Medulla oblongata (tissue), 1 donor: ENCODE results near the gene NIPAL4.
A peak's percentile ranks its signal among the peaks of the same experiment; 100 is the strongest.
"Not testable (repeated sequence)": the region's sequence is repeated elsewhere in the genome, so short reads cannot be mapped to it uniquely, and the experiment has no call there.

Experiments
- DNase-seq: peaks from one replicate; pipeline ENCODE4 v3.0.0-alpha.2; 2015; ENCODE audit errors: extremely low spot score

NIPAL4 gene

DNA sequence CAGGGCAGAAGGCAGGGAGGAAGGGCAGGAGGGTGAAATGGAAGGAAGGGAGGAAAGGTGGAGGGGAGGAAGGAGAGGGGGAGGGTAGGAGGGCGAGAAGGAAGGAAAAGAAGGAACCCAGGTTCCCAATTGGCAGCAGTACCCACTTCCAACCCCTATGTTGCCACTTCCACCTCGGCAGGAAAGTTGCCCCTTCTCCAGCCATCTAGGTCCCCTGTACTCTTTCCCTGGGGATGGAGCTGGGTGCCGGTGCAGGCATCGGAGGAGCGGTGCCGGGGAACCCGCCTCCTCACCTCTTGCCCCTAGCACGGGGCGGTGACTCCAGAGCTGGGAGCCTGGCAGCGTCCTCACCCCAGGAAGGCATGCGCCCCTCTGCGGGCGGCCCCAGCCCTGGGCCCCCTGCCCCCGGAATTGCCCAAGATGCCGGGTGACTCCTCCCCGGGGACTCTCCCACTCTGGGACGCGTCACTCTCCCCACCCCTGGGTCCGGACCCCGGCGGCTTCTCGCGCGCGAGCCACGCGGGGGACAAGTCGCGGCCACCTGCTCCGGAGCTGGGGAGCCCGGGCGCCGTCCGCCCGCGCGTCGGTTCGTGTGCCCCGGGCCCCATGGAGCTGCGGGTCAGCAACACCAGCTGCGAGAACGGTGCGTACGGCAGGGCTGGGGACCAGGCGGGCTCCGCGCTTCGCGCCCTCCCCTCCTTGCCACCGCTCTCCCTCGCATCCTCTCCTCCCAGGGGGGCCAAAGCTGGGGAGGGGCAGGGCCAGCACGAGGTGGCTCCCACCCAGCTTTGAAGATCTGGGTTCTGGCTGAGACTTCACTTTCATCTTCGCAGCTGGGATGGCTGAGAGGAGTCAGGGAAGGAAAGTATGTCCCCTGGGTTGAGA is at the start of gene NIPAL4:
Gene NIPAL4 (plus strand): TSS at position 499 of the 885 bp plus-strand sequence. CDS start 108 bp downstream, at position 607.
- peak; percentile 39 for DNase-seq

DNA sequence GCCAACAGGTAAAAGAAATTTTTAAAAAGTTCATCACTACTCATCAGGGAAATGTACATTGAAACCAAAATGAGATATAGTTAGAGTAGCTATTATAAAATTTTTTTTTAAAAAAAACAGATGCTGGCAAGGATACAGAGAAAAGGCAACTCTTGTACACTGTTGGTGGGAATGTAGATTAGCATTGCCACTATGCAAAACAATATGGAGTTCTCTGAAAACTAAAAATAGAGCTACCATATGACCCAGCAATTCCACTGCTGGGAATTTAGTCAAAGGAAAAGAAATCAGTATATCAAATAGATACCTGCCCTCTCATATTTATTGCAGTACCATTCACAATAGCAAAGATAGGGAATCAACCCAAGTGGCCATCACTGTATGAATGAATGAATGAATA is 44.2 kb upstream of the NIPAL4 start:
- no peak for DNase-seq

DNA sequence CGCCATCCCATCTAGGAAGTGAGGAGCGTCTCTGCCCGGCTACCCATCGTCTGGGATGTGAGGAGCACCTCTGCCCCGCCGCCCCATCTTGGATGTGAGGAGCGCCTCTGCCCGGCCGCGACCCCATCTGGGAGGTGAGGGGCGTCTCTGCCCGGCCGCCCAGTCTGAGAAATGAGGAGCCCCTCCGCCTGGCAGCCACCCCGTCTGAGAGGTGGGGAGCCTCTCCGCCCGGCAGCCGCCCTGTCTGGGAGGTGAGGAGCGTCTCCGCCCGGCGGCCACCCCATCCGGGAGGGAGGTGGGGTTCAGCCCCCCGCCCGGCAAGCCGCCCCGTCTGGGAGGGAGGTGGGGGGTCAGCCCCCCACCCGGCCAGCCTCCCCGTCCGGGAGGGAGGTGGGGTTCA is 40.5 kb upstream of the NIPAL4 start:
- DNase-seq: not testable (repeated sequence)

DNA sequence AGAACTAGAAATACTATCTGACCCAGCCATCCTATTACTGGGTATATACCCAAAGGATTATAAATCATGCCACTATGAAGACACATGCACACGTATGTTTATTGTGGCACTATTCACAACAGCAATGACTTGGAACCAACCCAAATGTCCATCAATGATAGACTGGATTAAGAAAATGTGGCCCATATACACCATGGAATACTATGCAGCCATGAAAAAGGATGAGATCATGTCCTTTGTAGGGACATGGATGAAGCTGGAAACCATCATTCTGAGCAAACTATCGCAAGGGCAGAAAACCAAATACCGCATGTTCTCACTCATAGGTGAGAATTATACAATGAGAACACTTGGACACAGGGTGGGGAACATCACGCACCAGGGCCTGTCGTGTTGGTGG is 30.1 kb upstream of the NIPAL4 start:
- not testable (repeated sequence) for DNase-seq

DNA sequence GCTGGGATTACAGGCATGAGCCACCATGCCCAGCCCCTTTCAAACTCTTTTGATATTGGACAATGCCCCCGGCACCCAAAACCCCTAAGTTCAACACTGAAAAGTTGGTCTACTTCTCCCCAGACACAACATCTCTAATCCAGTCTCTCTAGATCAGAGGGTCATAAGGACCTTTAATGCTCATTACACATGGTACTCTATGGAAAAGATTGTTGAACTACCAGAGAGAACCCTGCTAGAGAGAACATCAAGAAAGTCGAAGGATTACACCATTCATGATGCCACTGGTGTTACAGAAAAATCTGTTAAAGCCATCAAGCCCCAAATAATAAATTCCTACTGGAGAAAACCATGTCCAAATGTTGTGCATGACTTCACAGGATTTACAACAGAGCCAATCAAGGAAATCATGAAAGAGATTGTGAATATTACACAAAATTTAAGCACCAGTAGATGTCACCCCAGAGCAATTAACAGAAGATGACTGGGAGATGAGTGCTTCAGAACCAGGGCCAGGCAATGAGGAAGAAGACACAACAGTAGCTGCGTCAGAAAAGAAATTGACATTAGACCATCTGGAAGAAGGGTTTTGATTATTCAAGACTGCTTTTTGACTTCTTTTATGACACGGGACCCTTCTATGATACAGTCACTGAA is 28.3 kb upstream of the NIPAL4 start:
- DNase-seq: peak; percentile 95

DNA sequence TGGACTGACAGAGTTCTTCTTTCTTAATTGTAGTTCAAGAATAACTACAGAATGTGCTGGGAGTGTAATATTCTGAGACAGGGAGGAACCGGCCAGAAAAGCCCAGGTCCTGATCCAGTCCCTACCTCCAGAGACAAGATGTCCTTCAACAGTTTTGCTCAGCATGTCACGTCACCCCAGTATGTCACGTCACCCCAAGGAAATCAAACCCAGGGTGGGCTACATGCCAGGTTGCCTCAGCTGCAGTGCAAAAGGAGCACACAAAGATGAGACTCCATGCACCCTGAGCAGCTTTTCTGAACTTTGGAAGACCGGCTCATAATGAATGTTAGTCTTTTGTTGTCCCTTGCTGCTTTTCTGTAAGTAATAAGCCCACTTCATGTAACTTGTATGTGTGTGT is 25.9 kb upstream of the NIPAL4 start:
- DNase-seq: no peak

DNA sequence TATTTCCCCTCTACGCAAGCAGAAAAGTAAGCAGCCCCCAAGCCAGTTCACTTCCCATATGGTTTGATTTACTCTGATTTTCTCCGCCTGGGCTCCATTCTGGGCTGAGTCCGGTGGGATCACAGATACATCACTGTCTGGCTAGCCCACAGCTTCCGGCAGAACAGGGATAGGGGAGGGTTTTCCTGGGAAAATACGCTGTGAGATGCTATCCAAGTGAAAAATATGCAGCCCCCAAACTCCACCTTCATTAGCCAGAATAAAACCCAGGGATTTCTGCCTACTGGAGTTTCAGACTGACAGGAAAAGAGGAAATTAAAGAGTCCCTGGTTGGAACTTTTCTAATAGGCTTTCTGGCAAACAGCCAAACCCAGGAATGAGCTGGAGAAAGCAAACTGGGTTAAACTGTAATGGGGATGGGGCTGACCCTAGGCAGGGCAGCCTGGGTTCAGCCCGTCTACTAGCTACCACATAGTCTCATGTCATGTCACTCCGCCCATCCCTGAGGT is 16.9 kb upstream of the NIPAL4 start:
- peak; percentile 5 for DNase-seq

DNA sequence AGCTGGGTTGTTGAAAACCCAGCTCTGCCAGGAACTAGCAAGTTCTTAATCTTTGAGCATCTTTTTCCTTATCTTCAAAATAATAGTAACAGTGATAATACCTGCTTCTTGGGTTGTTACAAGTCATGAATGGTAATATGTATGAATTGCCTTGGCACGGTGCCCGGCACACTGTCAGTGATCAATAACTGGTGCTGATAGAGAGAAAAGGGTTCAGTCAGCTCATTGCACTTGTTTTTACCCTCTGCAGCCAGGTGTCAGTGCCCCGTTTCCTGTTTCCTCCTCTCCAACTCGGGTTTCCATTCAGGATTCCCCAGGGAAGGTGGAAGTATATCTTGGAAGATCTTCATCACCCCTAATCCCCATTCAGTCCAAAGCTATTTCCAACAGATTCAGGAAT is 15.8 kb upstream of the NIPAL4 start:
- DNase-seq: no peak

DNA sequence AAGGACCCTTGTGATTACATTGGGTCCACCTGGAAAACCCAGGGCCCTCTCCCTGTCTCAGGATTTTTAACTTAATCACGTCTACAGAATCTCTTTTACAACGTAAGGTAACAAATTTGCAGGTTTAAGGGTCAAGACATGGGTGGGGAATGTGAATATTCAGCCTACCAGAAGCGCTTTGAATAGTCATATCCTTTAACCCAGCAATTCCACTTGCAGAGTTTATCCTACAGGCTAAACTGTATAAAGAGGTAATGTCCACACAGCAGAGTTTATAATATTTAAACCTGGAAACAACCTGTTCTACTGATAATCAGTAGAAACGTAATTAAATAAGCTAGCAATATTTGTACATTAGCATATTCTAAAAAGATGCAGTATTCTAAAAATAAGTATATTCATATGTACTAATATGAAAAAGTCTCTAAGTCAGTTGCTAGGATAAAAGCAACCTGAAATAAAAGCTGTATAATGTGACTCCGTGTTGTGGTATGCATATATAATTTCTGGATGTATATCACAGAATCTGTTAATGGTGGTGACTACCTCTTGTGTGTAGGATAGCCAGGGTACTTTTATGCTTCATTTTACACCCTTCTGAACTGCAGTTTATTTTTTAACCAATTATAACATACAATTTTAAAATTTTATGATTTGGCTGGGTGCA is 14.1 kb upstream of the NIPAL4 start:
- DNase-seq: no peak

DNA sequence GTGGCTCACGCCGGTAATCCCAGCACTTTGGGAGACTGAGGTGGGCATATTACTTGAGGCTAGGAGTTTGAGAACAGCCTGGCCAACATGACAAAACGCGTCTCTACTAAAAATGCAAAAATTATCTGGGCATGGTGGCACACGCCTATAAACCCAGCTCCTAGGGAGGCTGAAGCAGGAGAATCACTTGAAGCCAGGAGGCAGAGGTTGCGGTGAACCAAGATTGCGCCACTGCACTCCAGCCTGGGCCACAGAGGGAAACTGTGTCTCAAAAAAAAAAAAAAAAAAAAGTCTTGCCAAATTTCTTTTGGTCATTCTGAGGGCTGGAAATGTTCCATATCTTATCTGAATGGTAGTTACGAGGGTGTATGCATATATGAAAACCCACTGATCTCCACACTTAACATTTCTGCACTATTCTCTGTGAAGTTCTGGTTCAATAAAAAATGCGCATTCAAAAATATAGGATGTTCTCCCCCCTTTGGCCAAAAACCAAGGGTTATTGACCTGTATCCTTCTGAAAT is 13.5 kb upstream of the NIPAL4 start:
- no peak for DNase-seq

DNA sequence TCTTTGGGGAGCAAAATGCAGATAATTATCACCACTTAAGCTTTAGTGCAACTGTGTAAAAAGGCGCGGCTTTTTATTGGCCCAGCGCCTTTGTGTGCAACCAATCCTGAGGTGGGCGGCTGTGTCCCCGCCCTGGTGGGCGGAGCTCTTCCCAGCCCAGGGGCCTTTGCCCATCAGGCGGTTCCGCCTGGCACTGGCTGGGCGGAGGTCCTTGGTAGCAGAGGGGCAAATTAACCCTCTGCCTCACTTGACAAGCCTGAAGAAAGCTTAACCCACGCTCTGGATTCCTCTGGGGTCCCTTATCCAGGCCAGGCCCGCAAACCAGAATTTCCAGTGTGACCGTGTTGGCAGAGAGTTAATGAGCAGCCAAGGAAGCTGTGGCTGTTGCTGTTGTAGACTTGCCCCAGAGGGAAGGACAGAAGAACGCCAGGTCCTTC is 12.8 kb upstream of the NIPAL4 start:
- no peak for DNase-seq

DNA sequence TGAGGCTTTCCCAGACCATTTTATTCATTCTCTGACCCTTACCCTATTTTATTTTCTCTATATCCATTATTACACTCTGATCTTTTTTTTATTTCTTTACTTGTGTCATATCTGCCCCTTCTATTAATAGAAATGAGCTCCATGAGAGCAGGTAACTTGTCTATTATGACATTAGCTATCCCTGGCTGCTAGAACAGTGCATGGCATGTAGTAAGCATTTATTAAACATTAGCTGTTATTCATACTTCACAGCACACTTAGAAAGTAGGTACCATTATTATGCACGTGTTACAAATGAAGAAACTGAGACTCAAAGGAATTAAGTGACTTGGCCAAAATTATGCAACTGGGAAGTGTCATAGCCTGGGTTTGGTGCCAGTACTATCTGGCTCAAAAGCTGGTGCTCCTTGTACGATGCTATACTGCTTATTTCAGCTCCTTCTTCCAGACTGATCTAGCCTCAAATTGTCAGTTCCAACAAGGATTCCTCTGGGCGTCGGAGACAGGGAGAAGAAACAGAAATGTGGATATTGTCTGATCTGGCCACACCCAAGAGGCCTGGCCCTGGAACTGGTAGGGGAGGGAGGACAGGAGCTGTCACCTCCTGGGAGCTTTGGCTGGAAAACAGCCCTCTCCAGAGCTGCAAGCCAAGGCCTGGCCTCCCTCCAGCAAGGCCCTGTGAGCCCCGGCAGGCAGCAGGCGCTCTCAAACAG is 10.8 kb upstream of the NIPAL4 start:
- peak; percentile 72 for DNase-seq

DNA sequence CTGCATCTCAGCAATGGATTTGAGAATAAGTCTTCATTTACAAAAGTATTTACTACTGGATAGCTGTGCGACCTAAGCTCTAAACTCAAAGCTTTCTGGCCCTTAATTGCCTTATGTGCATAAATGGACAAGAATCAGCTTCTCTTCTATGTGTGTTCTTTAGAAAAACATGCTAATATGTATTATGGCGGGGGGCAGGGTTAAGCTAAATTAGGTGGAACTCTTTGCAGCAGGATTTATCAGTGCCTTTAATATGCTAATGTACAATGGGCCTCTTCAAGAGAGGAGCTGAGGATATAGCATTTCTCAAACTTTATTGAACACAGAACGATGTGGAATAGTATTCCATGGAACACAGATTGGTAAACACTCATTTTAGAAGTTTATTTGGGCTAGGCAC is 10.0 kb upstream of the NIPAL4 start:
- DNase-seq: no peak

DNA sequence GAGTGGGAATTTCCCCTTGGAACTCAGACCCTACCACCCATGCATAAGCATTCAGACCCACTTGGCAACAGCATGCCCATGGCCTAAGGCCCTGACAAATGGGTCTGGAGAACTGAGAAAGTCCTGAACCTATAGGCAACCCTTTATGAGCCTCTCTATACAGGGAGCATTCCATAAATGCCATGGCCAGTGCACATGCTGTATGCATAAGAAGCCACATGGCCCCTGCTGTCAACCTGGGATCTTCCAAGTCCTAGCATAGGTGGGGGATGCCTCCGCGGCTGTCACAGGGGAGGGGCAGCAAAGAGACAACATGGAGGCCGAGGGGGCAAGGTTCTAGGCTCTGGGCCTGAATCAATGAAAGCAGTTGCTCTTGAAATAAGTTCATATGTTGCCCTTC is 8.2 kb upstream of the NIPAL4 start:
- DNase-seq: no peak

DNA sequence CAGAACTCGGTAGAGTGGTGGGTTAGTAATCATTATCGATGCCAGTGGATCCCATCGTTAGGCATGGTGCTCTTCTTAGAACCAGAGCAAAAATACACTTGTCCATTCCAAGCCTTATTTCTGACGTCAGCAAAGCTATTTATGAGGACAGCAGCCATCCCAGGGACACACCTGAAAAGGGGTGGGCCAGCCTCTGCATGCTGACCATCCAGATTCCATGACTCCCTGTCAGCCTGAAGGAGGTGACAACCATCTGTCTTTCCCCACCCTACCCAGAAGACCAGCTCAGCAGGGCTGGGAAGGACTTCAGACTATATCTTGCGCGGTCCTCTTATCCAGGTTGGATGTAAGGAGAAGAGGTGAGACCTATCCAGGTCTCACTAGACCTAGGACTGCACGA is 5.7 kb upstream of the NIPAL4 start:
- DNase-seq: no peak

DNA sequence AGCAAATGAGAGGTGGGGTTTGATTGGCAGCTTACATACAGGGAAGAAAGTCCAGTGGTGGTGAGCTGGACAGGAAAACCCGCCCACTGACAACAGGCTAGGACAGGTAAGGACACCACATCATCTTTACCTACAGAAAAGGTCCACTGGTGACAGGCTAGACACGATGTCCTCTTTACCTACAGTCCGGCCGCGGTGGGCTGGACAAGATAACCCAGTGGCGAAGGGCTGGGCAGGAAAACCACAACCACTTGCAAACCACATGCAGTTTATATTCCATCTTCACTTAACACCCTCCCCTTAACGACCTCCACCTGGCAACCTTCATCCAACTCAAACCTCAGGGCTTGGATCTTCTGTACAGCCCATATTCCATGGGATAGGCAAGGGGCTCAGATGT is 5.0 kb upstream of the NIPAL4 start:
- no peak for DNase-seq

DNA sequence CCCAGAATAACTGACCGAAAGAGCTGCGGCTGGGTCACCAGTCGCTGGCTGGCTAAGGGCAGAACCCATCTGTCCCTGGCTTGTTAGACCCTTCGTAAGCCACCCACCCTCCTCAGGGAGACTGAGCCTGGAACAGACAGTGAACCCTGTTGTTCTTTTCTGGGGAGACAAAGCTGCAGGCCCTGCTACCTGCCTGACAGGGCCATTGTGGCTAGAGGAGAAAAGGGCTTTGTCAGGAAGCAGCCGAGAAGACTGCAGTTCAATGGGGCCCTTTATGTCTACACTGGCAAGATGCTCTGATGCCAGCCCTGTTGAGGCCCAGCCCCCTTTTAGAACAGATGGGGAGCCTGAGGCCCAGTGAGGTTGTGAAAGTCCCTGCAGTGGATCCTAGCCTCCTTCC is 3.7 kb upstream of the NIPAL4 start:
- peak; percentile 95 for DNase-seq

DNA sequence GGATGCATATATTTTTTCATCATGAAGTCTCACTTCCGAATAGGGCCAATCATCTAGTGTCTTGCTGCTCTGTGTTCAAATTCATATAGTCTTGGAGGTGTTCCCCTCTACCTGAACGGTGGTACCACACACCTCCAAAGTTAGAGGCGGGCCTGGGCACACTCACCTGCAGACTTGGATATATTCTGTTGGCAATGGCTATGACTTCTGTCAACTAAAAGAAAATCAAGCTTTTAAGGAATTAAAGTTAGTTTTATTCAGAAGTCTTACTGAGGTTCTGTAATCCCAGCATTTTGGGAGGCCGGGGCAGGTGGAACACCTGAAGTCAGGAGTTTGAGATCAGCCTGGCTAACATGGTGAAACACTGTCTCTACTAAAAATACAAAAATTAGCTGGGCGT is 2.6 kb upstream of the NIPAL4 start:
- DNase-seq: no peak

DNA sequence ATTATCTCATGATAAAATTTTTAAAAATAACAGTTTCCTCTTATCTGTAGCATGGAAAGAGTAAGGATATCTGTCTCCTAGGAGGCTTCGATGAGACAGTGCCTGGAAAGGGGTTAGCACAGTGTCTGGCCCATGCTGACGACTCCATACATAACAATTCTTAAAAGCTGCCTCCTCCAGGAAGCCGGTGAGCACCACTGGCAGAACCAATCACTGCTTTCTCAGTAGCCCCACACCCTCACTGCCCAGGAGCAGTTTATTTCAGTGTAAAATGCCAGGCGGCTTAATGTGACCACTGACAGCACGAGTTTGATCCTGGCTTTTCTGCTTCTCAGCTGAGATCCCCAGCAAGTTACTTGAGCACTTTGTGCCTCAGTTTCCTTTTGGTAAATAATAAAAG is 1.2 kb upstream of the NIPAL4 start:
- no peak for DNase-seq

DNA sequence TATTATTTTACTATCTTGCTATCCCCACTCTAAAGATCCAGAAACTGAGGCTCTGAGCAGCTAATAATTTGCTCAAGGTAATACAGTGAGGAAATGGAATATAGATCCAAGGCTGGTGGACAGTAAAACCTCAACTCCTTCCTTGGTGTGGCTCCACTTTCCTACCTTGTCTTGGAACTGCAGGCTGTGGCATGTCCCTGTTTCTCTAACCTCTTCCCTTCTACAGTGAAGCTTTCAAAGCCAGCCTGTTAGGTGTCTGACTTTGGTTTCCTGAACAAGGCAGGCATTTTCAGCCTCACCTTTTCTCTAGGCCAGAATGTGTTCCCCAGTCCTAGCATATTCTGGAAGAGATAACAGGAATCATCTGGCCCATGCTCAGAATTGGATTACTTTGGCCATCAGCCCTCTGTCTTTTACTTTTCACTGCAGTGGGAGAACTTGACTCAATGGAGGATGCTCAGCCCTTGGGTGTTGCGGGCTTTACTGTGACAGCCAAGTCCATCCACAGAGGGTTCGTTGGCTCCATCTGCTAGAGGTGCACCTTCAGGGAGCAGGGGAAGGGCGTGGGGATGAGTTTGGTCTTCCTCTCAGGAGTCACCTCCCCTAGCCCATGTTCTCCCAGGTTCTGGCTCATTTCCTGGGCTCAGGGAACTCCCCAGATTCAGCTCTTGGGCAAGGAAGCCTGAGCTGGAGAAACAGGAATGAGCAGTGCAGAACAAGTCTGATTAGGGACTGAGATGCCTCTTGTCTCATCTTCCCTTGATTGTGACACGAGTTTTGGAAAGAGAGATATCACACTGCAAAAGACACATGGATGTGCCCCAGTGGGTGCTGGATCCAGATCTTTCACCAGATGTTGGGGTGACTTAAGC is 1.1 kb downstream of the NIPAL4 start:
- no peak for DNase-seq

DNA sequence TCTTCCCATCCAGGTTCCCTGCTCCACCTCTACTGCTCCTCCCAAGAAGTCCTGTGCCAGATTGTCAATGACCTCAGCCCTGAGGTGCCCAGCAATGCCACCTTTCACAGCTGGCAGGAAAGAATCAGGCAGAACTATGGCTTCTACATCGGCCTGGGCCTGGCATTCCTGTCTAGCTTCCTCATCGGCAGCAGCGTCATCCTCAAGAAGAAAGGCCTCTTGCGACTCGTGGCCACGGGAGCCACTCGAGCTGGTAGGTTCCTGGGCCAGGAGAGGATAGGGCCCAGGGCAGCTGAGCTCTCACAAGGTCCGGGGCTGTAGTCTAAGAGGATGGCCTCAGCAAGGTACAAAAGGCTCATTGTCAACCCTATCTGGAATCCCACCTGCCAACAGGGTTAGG is 3.1 kb downstream of the NIPAL4 start:
- DNase-seq: no peak
